Calu3 (cell line): ENCODE data around the gene PARN. TPM values are rescaled to one million over a fixed set of nuclear protein-coding genes. Genes with fewer than 3 reads are reported as not detected.

ENCODE experiments used
- BruUV-seq: library from RNA; stranded (reverse); fragments of 400-500 nt; replicated peaks from 2 replicates; lab custom pipeline; 2021; lab: Mats Ljungman, UMichigan
- CTCF ChIA-PET: fragments of 300-600 bp; sonication (Branson Sonifier 250); formaldehyde crosslinking; loops from one replicate; lab custom pipeline; 2022; ENCODE audit warnings: antibody characterized with exemption; lab: Charles Lee
- DNase-seq: peaks from one replicate; pipeline ENCODE4 v3.0.0; 2022
- H3K27ac Mint-ChIP-seq: one replicate; pipeline ENCODE4 v1.8.0; 2022; ENCODE audit warnings: mixed read lengths; ENCODE audit not compliant: unreplicated experiment
- H3K27me3 Mint-ChIP-seq: one replicate; pipeline ENCODE4 v1.8.0; 2022; ENCODE audit warnings: mixed read lengths; ENCODE audit not compliant: unreplicated experiment
- H3K36me3 Mint-ChIP-seq: one replicate; pipeline ENCODE4 v1.8.0; 2022; ENCODE audit warnings: mild to moderate bottlenecking, moderate library complexity, mixed read lengths; ENCODE audit not compliant: insufficient read depth, unreplicated experiment
- H3K4me1 Mint-ChIP-seq: one replicate; pipeline ENCODE4 v1.8.0; 2022; ENCODE audit warnings: mild to moderate bottlenecking, low read depth, mixed read lengths; ENCODE audit not compliant: unreplicated experiment
- H3K4me3 Mint-ChIP-seq: one replicate; pipeline ENCODE4 v1.8.0; 2022; ENCODE audit warnings: mild to moderate bottlenecking, low read depth, moderate library complexity, mixed read lengths; ENCODE audit not compliant: unreplicated experiment
- H3K9me3 Mint-ChIP-seq: one replicate; pipeline ENCODE4 v1.8.0; 2022; ENCODE audit warnings: low read depth, mixed read lengths; ENCODE audit not compliant: unreplicated experiment
- intact Hi-C: fragments of 100-400 bp; cut with micrococcal nuclease; formaldehyde crosslinking; loops from one replicate; pipeline ENCODE4 v1.10.0; 2022; ENCODE audit not compliant: unreplicated experiment
- total RNA-seq: library from RNA; stranded (reverse); gene quantifications from 2 replicates; pipeline ENCODE4 v1.2.3, GENCODE V29; 2022
- TF ChIP-seq, protein P1 (sequence below): fragments of 200-600 bp; IDR thresholded peaks from one replicate; pipeline ENCODE4 v1.8.0; 2022; ENCODE audit warnings: antibody characterized with exemption; ENCODE audit not compliant: unreplicated experiment

PARN gene
- total RNA-seq, 1 experiment from 2014 or later: 59.1 TPM

DNA sequence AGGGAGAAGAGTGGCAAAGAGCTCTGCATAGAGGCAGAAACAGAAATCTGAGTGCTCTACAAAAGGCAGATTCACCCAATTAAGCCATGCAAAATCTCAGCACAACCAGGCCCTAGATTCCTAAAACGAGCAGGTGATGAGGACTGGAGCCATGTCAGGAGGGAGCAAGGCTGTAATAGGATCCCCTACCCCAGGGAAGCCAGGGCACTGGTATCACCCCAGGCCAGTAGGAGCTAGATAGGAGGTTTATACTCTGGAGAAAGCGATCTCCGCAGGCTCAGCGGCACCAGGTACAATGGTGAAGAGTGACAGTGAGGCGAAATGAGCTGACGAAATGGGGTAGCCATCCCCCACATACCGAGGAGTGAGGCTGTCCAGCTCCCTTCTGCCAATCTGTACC, 171.5 kb downstream of the PARN start:
- peaks cover 10% of the 10 kb centered on the region for H3K4me1 Mint-ChIP-seq
- no peak overlapping the region for H3K27ac Mint-ChIP-seq
- no peaks in the 10 kb centered on the region for H3K27me3 Mint-ChIP-seq

DNA sequence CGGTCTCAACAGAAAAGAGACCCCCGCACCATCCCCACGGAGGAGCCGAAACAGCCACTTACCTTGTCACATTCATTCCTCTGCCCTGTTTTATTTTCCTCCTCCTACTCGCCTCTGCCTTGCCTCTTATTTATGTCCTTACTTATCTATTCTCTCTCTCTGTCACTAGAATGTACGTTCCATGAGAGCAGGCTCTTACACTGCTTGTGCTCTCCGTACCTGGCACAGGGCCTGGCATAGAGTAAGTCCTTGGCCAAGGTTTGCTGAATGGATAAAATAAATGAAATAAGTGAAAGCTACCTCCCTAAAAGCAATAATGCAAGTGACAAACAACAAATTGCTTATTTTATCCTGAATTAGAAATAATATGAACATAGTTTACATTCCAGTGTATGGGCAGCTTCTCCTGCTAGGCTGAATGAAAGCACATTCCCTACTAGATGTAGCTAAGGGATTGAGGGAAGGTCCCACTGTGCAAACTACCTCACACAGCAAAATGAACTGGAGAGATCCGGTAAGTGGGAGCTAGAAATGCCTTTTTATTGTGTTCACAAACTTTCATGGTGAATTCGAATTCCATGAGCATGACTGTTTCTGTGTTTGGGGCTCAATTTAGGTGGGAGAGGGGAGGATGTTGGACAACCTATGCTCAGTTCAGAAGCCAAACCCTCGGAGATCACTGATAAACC, 173.1 kb downstream of the PARN start:
- intact Hi-C loops: no loop called here
- H3K9me3 Mint-ChIP-seq: no peaks in the 10 kb centered on the region
- peaks cover 10% of the 10 kb centered on the region for H3K4me1 Mint-ChIP-seq
- no TSS peak for BruUV-seq
- H3K27me3 Mint-ChIP-seq: no peaks in the 10 kb centered on the region
- no peak overlapping the region for H3K4me3 Mint-ChIP-seq
- DNase-seq: no peak
- CTCF ChIA-PET: no interaction called here
- TF ChIP-seq, protein P1, sequence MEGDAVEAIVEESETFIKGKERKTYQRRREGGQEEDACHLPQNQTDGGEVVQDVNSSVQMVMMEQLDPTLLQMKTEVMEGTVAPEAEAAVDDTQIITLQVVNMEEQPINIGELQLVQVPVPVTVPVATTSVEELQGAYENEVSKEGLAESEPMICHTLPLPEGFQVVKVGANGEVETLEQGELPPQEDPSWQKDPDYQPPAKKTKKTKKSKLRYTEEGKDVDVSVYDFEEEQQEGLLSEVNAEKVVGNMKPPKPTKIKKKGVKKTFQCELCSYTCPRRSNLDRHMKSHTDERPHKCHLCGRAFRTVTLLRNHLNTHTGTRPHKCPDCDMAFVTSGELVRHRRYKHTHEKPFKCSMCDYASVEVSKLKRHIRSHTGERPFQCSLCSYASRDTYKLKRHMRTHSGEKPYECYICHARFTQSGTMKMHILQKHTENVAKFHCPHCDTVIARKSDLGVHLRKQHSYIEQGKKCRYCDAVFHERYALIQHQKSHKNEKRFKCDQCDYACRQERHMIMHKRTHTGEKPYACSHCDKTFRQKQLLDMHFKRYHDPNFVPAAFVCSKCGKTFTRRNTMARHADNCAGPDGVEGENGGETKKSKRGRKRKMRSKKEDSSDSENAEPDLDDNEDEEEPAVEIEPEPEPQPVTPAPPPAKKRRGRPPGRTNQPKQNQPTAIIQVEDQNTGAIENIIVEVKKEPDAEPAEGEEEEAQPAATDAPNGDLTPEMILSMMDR: no peak
- no peak overlapping the region for H3K27ac Mint-ChIP-seq
- no peaks in the 10 kb centered on the region for H3K36me3 Mint-ChIP-seq

More for the DNA sequence above, 171.5 kb downstream of the PARN start:
- intact Hi-C loops: no loop called here
- H3K4me3 Mint-ChIP-seq: no peak overlapping the region
- no TSS peak for BruUV-seq
- H3K9me3 Mint-ChIP-seq: peaks cover 9% of the 10 kb centered on the region
- no peak for DNase-seq
- TF ChIP-seq, protein P1: no peak
- H3K36me3 Mint-ChIP-seq: no peaks in the 10 kb centered on the region
- CTCF ChIA-PET: interaction anchor here (0.5 kb wide), 1 partner anchor 729 kb away, joined by 3 read pairs; no protein-coding TSS in a partner anchor

DNA sequence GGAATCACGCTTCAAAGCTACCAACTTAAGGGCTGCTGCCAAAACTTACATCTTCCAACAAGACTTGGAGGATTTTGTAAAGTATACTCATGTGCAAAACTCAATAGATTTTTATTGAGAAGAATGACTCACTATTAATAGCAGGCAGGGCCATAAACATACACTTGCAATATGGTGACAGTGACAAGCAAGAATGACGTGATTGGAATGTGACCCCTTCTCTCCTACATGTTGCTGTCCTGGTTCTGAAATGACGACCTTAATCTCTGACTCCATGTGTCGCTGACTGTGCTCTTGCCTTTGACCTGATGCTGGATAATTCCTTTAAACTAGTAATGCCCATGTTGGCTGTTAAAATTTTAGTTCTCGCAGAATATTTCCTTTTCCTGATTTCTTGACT, 174.5 kb downstream of the PARN start:
- CTCF ChIA-PET: no interaction called here
- no peaks in the 10 kb centered on the region for H3K9me3 Mint-ChIP-seq
- no peak overlapping the region for H3K4me3 Mint-ChIP-seq
- H3K4me1 Mint-ChIP-seq: peaks cover 20% of the 10 kb centered on the region
- intact Hi-C loops: no loop called here
- BruUV-seq: no TSS peak
- no peak for DNase-seq
- no peaks in the 10 kb centered on the region for H3K36me3 Mint-ChIP-seq
- no peaks in the 10 kb centered on the region for H3K27me3 Mint-ChIP-seq
- H3K27ac Mint-ChIP-seq: no peak overlapping the region
- TF ChIP-seq, protein P1: no peak

GRCh38 chr16:14454391-14454790, 175.7 kb downstream of the PARN start:
- TF ChIP-seq, protein P1: no peak
- intact Hi-C loops: no loop called here
- no peaks in the 10 kb centered on the region for H3K9me3 Mint-ChIP-seq
- H3K4me3 Mint-ChIP-seq: no peak overlapping the region
- no peak for DNase-seq
- peaks cover 31% of the 10 kb centered on the region for H3K4me1 Mint-ChIP-seq
- H3K27ac Mint-ChIP-seq: no peak overlapping the region
- H3K27me3 Mint-ChIP-seq: no peaks in the 10 kb centered on the region
- BruUV-seq: no TSS peak
- CTCF ChIA-PET: no interaction called here
- no peaks in the 10 kb centered on the region for H3K36me3 Mint-ChIP-seq
